OCI-LY7 (cell line): ENCODE data around the gene ZNF552. TPM values are rescaled to one million over a fixed set of nuclear protein-coding genes. Genes with fewer than 3 reads are reported as not detected.
"Not testable (repeated sequence)": the region's sequence is repeated elsewhere in the genome, so short reads cannot be mapped to it uniquely, and the experiment has no call there.

ENCODE experiments used
- BruUV-seq: library from RNA; stranded (reverse); fragments of 400-500 nt; replicated peaks from 2 replicates; lab custom pipeline; 2021; lab: Mats Ljungman, UMichigan
- CTCF ChIA-PET: fragments of 300-600 bp; sonication (Branson Sonifier 250); formaldehyde crosslinking; loops from one replicate; lab custom pipeline; 2022; ENCODE audit warnings: antibody characterized with exemption; ENCODE audit not compliant: unreplicated experiment; lab: Charles Lee
- POLR2A ChIA-PET: fragments of 300-600 bp; sonication (Branson Sonifier 250); formaldehyde crosslinking; loops from one replicate; lab custom pipeline; 2022; ENCODE audit warnings: antibody characterized with exemption; lab: Charles Lee
- DNase-seq: peaks from one replicate; pipeline ENCODE4 v3.0.0-alpha.2; 2015; ENCODE audit warnings: low spot score
- H2AFZ ChIP-seq: fragments of 200-600 bp; sonication (generic), shearing (Covaris generic); 2 replicates; pipeline ENCODE4 v1.6.1; 2014; ENCODE audit warnings: mild to moderate bottlenecking, antibody characterized with exemption, low read length, moderate library complexity
- H3K27ac ChIP-seq: fragments of 200-600 bp; sonication (generic); 2 replicates; pipeline ENCODE4 v1.5.1; 2014; ENCODE audit warnings: mixed run types, low read depth, mild to moderate bottlenecking, moderate library complexity, low read length, inconsistent platforms; ENCODE audit not compliant: poor library complexity, severe bottlenecking
- H3K36me3 ChIP-seq: fragments of 200-600 bp; sonication (generic); 2 replicates; pipeline ENCODE4 v1.6.1; 2014; ENCODE audit warnings: mild to moderate bottlenecking, antibody characterized with exemption, low read length, moderate library complexity, mixed read lengths; ENCODE audit not compliant: insufficient read depth
- H3K4me1 ChIP-seq: fragments of 200-600 bp; sonication (generic); 2 replicates; pipeline ENCODE4 v1.5.1; 2014; ENCODE audit warnings: mild to moderate bottlenecking, low read length; ENCODE audit not compliant: insufficient read depth, poor library complexity, severe bottlenecking
- H3K4me2 ChIP-seq: fragments of 200-600 bp; sonication (generic); 2 replicates; pipeline ENCODE4 v1.6.1; 2014; ENCODE audit warnings: mild to moderate bottlenecking, low read length
- H3K4me3 ChIP-seq: fragments of 200-600 bp; sonication (generic); 2 replicates; pipeline ENCODE4 v1.5.1; 2014; ENCODE audit warnings: mild to moderate bottlenecking, low read depth, low read length; ENCODE audit not compliant: poor library complexity, severe bottlenecking
- H3K79me2 ChIP-seq: fragments of 200-600 bp; sonication (generic); 2 replicates; pipeline ENCODE4 v1.6.1; 2016; ENCODE audit warnings: low read depth, mild to moderate bottlenecking, low read length, moderate library complexity, mixed read lengths; ENCODE audit not compliant: insufficient read depth
- H3K9me2 ChIP-seq: fragments of 200-600 bp; sonication (generic); 2 replicates; pipeline ENCODE4 v1.6.1; 2016; ENCODE audit warnings: mild to moderate bottlenecking, low read length, mixed read lengths; ENCODE audit not compliant: insufficient read depth
- H3K9me3 ChIP-seq: fragments of 200-600 bp; sonication (generic); 2 replicates; pipeline ENCODE4 v1.6.1; 2014; ENCODE audit warnings: mild to moderate bottlenecking, mixed run types, low read length, mixed read lengths
- H4K20me1 ChIP-seq: fragments of 200-600 bp; sonication (generic); 2 replicates; pipeline ENCODE4 v1.6.1; 2014; ENCODE audit warnings: mild to moderate bottlenecking, antibody characterized with exemption, low read length, moderate library complexity, mixed read lengths; ENCODE audit not compliant: insufficient read depth
- EZH2phosphoT487 ChIP-seq: fragments of 200-600 bp; sonication (generic); IDR thresholded peaks from 2 replicates; pipeline ENCODE4 v1.6.1; 2018; ENCODE audit warnings: low read depth, borderline replicate concordance, mild to moderate bottlenecking, mixed run types, antibody characterized with exemption, low read length, moderate library complexity, mixed read lengths
- intact Hi-C: fragments of 100-400 bp; cut with micrococcal nuclease; formaldehyde crosslinking; loops from one replicate; pipeline ENCODE4 v1.10.0; 2022; ENCODE audit not compliant: unreplicated experiment
- total RNA-seq, 2 experiments: library from RNA; depleted of rRNA in 1 of 2; stranded (reverse); fragments of >200 nt in 1 of 2; shearing (Covaris generic) in 1 of 2; gene quantifications; 2 replicates each; pipeline ENCODE4 v1.2.3, GENCODE V29; 2014 to 2022
- TF ChIP-seq, protein P1 (sequence below): fragments of 200-600 bp; sonication (generic); conservative IDR thresholded peaks from 2 replicates; pipeline ENCODE4 v1.5.1; 2014; ENCODE audit warnings: mild to moderate bottlenecking, antibody characterized with exemption, low read length, moderate library complexity, mixed read lengths

The ZNF552 gene
- total RNA-seq, 2 experiments from 2014 or later: 8.6 to 11.4 TPM

DNA sequence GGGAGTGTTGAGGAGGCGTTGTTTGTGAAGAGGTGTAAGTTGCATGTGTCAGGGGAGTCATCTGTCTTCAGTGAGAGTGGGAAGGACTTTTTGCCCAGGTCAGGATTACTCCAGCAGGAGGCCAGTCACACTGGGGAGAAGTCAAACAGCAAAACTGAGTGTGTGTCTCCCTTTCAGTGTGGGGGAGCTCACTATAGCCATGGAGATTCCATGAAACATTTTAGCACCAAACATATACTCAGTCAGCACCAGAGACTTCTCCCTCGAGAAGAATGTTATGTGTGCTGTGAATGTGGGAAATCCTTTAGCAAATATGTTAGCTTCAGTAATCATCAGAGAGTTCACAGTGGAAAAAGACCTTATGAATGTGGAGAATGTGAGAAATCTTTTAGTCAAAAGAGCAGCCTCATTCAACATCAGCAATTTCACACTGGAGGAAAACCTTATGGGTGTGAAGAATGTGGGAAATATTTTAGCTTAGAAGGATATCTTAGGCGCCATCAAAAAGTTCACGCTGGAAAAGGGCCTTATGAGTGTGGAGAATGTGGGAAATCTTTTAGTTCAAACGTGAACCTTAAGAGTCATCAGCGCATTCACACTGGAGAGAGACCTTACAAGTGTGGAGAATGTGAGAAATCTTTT is 26.5 kb upstream of the ZNF552 start:
- Histone ChIP-seq H4K20me1 (no peaks in the 10 kb centered on the region), H2AFZ (no peak overlapping the region), H3K4me2 (no peak overlapping the region), H3K9me3 (no peaks in the 10 kb centered on the region), H3K4me3 (no peak overlapping the region), H3K4me1 (no peaks in the 10 kb centered on the region), H3K9me2 (no peaks in the 10 kb centered on the region), H3K36me3 (peaks cover 88% of the 10 kb centered on the region), H3K79me2 (peaks cover 34% of the 10 kb centered on the region; the same call in 1 of the 2 replicates), H3K27ac (no peak overlapping the region)
- no peak for TF ChIP-seq EZH2phosphoT487
- TF ChIP-seq, protein P1, sequence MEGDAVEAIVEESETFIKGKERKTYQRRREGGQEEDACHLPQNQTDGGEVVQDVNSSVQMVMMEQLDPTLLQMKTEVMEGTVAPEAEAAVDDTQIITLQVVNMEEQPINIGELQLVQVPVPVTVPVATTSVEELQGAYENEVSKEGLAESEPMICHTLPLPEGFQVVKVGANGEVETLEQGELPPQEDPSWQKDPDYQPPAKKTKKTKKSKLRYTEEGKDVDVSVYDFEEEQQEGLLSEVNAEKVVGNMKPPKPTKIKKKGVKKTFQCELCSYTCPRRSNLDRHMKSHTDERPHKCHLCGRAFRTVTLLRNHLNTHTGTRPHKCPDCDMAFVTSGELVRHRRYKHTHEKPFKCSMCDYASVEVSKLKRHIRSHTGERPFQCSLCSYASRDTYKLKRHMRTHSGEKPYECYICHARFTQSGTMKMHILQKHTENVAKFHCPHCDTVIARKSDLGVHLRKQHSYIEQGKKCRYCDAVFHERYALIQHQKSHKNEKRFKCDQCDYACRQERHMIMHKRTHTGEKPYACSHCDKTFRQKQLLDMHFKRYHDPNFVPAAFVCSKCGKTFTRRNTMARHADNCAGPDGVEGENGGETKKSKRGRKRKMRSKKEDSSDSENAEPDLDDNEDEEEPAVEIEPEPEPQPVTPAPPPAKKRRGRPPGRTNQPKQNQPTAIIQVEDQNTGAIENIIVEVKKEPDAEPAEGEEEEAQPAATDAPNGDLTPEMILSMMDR: no peak
- POLR2A ChIA-PET: no interaction called here
- TSS peak; percentile 26 for BruUV-seq
- no peak for DNase-seq
- intact Hi-C loops: no loop called here
- CTCF ChIA-PET: no interaction called here

DNA sequence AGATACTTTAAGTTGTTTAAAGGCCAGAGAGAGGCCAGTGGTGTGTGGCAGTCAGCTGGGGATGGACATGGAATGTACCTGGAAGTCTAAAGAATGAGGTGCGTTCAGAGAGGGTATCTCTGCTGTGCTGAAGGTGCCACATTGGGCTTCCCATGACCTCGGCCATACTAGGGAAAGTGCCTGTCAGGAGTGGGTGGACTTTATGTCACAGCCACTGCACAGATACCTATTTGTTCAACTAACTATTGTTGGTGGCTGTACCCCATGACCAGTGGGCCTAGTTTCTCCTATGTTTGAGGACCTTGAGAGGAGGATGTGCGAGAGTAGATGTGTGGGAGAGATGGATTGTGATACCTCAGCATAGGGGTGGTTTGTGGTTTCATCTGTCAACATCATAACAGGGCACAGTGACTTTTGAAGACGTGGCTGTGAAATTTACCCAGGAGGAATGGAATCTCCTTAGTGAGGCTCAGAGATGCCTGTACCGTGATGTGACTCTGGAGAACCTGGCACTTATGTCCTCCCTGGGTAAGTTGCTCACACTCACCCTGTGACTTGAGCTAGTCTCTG is 24.0 kb upstream of the ZNF552 start:
- H2AFZ ChIP-seq, POLR2A ChIA-PET, H3K4me3 ChIP-seq, H3K4me1 ChIP-seq, H3K27ac ChIP-seq, intact Hi-C loops, BruUV-seq, H3K9me3 ChIP-seq, H4K20me1 ChIP-seq, H3K4me2 ChIP-seq, H3K9me2 ChIP-seq, CTCF ChIA-PET, DNase-seq: not testable (repeated sequence)
- Histone ChIP-seq H3K36me3 (peaks cover 64% of the 10 kb centered on the region), H3K79me2 (peaks cover 26% of the 10 kb centered on the region; the same call in 1 of the 2 replicates)

- Histone ChIP-seq H3K36me3 (peaks cover 47% of the 10 kb centered on the region), H3K79me2 (peaks cover 26% of the 10 kb centered on the region)
- BruUV-seq, H3K4me2 ChIP-seq, DNase-seq, H3K9me3 ChIP-seq, CTCF ChIA-PET, intact Hi-C loops, H3K27ac ChIP-seq, H2AFZ ChIP-seq, H4K20me1 ChIP-seq, H3K4me1 ChIP-seq, H3K4me3 ChIP-seq, H3K9me2 ChIP-seq: not testable (repeated sequence)
- POLR2A ChIA-PET: interaction anchor here (0.7 kb wide), 1 partner anchor 960 kb away, joined by 6 read pairs; no protein-coding TSS in a partner anchor
These were observed 22.3 kb upstream of the ZNF552 start for GRCh38 chr19:57836991-57837390.
